Activated naive CD8-positive, alpha-beta T cell treated with anti-CD3 and anti-CD28 coated beads, Interleukin-2, amount 50 U/mL, for 24 hours (primary cell): ENCODE data around the gene U2AF1L4.
A peak's percentile ranks its signal among the peaks of the same experiment; 100 is the strongest.

Experiments used
- ATAC-seq: fragments of 150-1000 bp; cut with Tn5 transposase; one replicate; pipeline ENCODE4 v1.10.0; 2021
- DNase-seq: peaks from one replicate; pipeline ENCODE4 v3.0.0; 2021
- H3K27ac Mint-ChIP-seq: one replicate; pipeline ENCODE4 v1.8.0; 2021; ENCODE audit warnings: mild to moderate bottlenecking, mixed read lengths
- H3K27me3 Mint-ChIP-seq: one replicate; pipeline ENCODE4 v1.8.0; 2021; ENCODE audit warnings: mixed read lengths
- H3K36me3 Mint-ChIP-seq: one replicate; pipeline ENCODE4 v1.8.0; 2021; ENCODE audit warnings: low read depth, mixed read lengths
- H3K4me1 Mint-ChIP-seq: one replicate; pipeline ENCODE4 v1.8.0; 2021; ENCODE audit warnings: mixed read lengths
- H3K4me3 Mint-ChIP-seq: one replicate; pipeline ENCODE4 v1.8.0; 2021; ENCODE audit warnings: mild to moderate bottlenecking, moderate library complexity, mixed read lengths
- H3K9me3 Mint-ChIP-seq: one replicate; pipeline ENCODE4 v1.8.0; 2021; ENCODE audit warnings: mixed read lengths

Gene U2AF1L4

DNA sequence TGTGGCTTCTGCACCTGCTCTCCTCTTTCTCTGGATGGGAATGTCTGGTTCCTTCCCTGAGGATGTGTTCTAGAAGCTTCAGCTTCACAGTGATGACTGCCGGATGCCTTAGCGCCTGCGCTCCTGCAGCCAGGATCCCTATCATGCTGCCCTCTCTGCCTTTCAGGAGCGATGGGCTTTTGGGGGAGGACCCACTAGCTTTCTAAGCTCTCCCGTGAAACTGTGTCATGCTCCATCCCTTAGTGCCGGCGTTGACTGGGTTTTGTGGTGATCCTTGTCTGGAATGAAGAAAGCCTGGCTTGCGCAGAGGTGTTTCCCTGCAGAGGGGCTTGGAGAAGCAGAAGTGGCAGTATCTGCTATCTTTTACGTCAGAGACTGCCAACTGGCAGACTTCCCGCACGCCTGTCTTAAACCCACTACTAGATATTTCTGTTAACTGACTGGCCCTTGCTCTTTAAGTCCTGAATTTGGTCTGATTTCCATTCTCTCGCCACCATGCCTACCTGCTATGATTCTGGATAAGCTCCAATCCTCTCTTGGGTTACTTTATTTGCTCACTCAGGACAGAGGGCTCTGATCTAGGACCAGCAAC lies 31.2 kb downstream of the U2AF1L4 start:
- peak overlapping the region; percentile 100 for H3K27ac Mint-ChIP-seq
- H3K4me3 Mint-ChIP-seq: peak overlapping the region; percentile 98
- DNase-seq (no peak), ATAC-seq (no peak)
- H3K4me1 Mint-ChIP-seq: peaks cover 50% of the 10 kb centered on the region
- H3K36me3 Mint-ChIP-seq: peaks cover 47% of the 10 kb centered on the region
- H3K27me3 Mint-ChIP-seq: no peaks in the 10 kb centered on the region
- peaks cover 4% of the 10 kb centered on the region for H3K9me3 Mint-ChIP-seq

- peaks cover 4% of the 10 kb centered on the region for H3K9me3 Mint-ChIP-seq
- DNase-seq (no peak), ATAC-seq (no peak)
- no peaks in the 10 kb centered on the region for H3K27me3 Mint-ChIP-seq
- H3K36me3 Mint-ChIP-seq: peaks cover 43% of the 10 kb centered on the region
- H3K4me3 Mint-ChIP-seq: peak overlapping the region; percentile 98
- peaks cover 49% of the 10 kb centered on the region for H3K4me1 Mint-ChIP-seq
- H3K27ac Mint-ChIP-seq: peak overlapping the region; percentile 100
These were observed 31.7 kb downstream of the U2AF1L4 start for GRCh38 chr19:35713506-35713850.

DNA sequence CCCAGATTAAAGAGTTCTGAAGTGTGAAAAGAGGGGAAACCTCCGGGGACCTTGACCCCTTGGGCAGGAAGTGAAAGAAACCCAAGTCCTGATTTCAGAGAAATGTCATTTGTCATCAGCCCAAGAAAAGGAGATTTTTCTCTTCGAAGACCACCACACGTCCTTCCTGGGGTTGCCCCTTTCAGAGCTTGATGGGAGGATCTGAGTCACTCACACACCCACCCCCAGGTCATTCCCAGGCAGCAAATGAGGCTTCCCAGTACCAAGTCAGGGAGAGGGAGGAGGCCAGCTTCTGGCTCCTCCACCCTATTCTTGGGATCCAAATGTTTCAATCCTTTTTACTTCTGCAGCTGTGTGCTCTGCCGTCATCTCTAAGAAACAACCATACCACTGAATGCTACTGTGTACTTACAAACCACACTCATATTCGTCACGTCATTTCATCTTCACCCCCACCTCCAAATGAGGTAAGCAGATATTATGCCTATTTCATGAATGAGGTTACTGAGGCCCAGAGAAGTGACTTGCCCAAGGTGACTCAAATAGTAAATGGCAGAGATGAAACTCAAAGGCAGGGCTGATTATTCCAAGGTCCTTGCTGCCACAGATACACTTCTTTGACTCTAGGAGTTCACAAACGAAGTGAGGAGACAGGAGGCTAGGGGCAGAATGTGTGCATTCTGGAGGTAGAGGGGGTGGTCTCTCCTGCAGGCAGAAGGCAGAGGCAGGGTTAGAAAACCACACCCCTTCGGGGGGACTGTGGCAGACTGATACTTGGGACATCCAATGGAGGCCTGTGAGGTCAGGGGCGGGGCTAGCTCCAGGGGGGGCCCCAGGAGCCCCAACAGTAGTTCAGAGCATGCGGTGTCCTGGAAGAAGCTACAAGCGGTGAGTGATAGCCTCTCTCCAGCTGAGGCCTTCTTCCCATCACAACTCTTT lies 32.4 kb downstream of the U2AF1L4 start:
- Mint-ChIP-seq H3K27me3 (no peaks in the 10 kb centered on the region), H3K9me3 (peaks cover 4% of the 10 kb centered on the region), H3K4me3 (peak overlapping the region; percentile 98), H3K27ac (peak overlapping the region; percentile 100), H3K36me3 (peaks cover 42% of the 10 kb centered on the region), H3K4me1 (peaks cover 51% of the 10 kb centered on the region)
- DNase-seq (peak; percentile 86), ATAC-seq (peak; percentile 22)

- H3K27me3 Mint-ChIP-seq: no peaks in the 10 kb centered on the region
- ATAC-seq (peak; percentile 62), DNase-seq (peak; percentile 79)
- peaks cover 45% of the 10 kb centered on the region for H3K4me1 Mint-ChIP-seq
- H3K36me3 Mint-ChIP-seq: peaks cover 31% of the 10 kb centered on the region
- peaks cover 4% of the 10 kb centered on the region for H3K9me3 Mint-ChIP-seq
- H3K27ac Mint-ChIP-seq: peak overlapping the region; percentile 100
- H3K4me3 Mint-ChIP-seq: peak overlapping the region; percentile 54
These were observed 34.2 kb downstream of the U2AF1L4 start for GRCh38 chr19:35710784-35711723.

- ATAC-seq (no peak), DNase-seq (no peak)
- H3K27ac Mint-ChIP-seq: peak overlapping the region; percentile 27
- peaks cover 4% of the 10 kb centered on the region for H3K36me3 Mint-ChIP-seq
- peaks cover 44% of the 10 kb centered on the region for H3K4me1 Mint-ChIP-seq
- peaks cover 4% of the 10 kb centered on the region for H3K9me3 Mint-ChIP-seq
- H3K27me3 Mint-ChIP-seq: no peaks in the 10 kb centered on the region
- no peak overlapping the region for H3K4me3 Mint-ChIP-seq
These were observed 36.8 kb downstream of the U2AF1L4 start for GRCh38 chr19:35708391-35708790.

GRCh38 chr19:35704218-35704617 lies 41.0 kb downstream of the U2AF1L4 start, which contains the start of gene ZBTB32:
ZBTB32 (plus strand) TSS chr19:35704558; CDS start chr19:35714627, 10,069 bp downstream.
- H3K9me3 Mint-ChIP-seq: no peaks in the 10 kb centered on the region
- peaks cover 2% of the 10 kb centered on the region for H3K36me3 Mint-ChIP-seq
- H3K4me3 Mint-ChIP-seq: no peak within 1 kb of the TSS
- peaks cover 2% of the 10 kb centered on the region for H3K27me3 Mint-ChIP-seq
- no peak for ATAC-seq
- no peak within 1 kb of the TSS for H3K27ac Mint-ChIP-seq
- peak; percentile 41 for DNase-seq
- peaks cover 25% of the 10 kb centered on the region for H3K4me1 Mint-ChIP-seq

DNA sequence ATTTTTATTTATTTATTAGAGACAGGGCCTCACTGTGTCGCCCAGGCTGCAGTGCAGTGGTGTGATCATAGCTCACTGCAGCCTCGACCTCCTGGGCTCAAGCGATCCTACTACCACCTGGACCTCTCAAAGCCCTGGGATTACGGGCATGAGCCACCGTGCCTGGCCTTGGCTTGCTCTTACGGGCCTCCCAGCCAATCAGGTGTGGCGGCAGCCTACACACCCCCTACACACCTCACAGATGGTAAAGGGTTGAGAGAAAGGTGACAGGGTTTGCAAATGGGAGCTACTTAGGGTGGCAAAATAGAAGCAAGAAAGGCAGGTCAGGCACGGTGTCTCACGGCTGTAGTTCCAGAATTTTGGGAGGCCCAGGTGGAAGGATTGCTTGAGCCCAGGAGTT lies 41.9 kb downstream of the U2AF1L4 start:
- DNase-seq: no peak
- Mint-ChIP-seq H3K27ac (no peak overlapping the region), H3K36me3 (peaks cover 2% of the 10 kb centered on the region), H3K4me1 (peaks cover 19% of the 10 kb centered on the region), H3K9me3 (no peaks in the 10 kb centered on the region), H3K4me3 (no peak overlapping the region), H3K27me3 (peaks cover 2% of the 10 kb centered on the region)
- no peak for ATAC-seq

- ATAC-seq: peak; percentile 100
- H3K4me1 Mint-ChIP-seq: peaks cover 22% of the 10 kb centered on the region
- DNase-seq: peak; percentile 90
- H3K36me3 Mint-ChIP-seq: peaks cover 2% of the 10 kb centered on the region
- peak overlapping the region; percentile 94 for H3K27ac Mint-ChIP-seq
- H3K27me3 Mint-ChIP-seq: peaks cover 2% of the 10 kb centered on the region
- H3K4me3 Mint-ChIP-seq: peak overlapping the region; percentile 89
- H3K9me3 Mint-ChIP-seq: no peaks in the 10 kb centered on the region
These were observed 42.8 kb downstream of the U2AF1L4 start for GRCh38 chr19:35702223-35703012.

- H3K4me3 Mint-ChIP-seq: no peak overlapping the region
- no peaks in the 10 kb centered on the region for H3K9me3 Mint-ChIP-seq
- peaks cover 33% of the 10 kb centered on the region for H3K4me1 Mint-ChIP-seq
- no peaks in the 10 kb centered on the region for H3K27me3 Mint-ChIP-seq
- H3K36me3 Mint-ChIP-seq: no peaks in the 10 kb centered on the region
- ATAC-seq (peak; percentile 48), DNase-seq (no peak)
- H3K27ac Mint-ChIP-seq: no peak overlapping the region
These were observed 48.4 kb downstream of the U2AF1L4 start for GRCh38 chr19:35696835-35697234.

- DNase-seq (no peak), ATAC-seq (no peak)
- H3K4me3 Mint-ChIP-seq: no peak overlapping the region
- H3K27me3 Mint-ChIP-seq: no peaks in the 10 kb centered on the region
- H3K27ac Mint-ChIP-seq: peak overlapping the region; percentile 67
- H3K4me1 Mint-ChIP-seq: peaks cover 32% of the 10 kb centered on the region
- H3K9me3 Mint-ChIP-seq: no peaks in the 10 kb centered on the region
- H3K36me3 Mint-ChIP-seq: no peaks in the 10 kb centered on the region
These were observed 49.3 kb downstream of the U2AF1L4 start for GRCh38 chr19:35695895-35696422.

DNA sequence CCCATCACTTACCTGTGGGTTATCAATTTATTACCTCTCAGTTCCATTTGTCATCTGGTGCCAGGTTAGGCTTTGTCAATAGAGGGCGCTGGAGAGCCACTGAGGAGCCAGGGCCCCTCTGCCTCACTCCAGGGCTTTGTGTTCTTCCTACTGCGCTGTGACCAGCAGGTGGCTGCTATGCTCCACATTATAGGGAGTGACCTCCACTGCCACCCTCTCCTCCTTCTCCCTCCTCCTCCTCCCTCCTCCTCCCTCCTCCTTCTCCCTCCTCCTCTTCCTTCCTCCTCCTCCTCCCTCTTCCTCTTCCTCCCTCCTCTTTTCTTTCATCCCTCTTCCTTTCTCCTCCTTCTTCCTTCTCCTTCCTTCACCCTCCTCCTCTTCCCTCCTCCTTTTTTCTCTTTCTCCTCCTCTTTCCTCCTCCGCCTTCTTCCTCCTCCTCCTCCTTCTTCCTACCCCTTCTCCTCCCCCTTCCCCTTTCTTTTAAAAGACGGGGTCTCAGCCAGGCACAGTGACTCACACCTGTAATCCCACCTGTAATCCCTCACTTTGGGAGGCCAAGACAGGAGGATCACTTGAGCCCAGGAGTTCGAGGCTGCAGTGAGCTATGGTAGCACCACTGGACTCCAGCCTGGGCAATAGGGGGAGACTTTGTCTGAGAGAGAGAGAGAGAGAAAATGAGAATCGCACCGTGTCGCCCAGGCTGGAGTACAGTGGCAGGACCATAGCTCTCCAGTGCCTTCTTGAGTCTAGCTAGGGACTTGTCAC lies 51.2 kb downstream of the U2AF1L4 start:
- Mint-ChIP-seq H3K9me3 (no peaks in the 10 kb centered on the region), H3K4me3 (no peak overlapping the region), H3K27me3 (no peaks in the 10 kb centered on the region), H3K36me3 (no peaks in the 10 kb centered on the region), H3K4me1 (peaks cover 25% of the 10 kb centered on the region), H3K27ac (peak overlapping the region; percentile 62)
- ATAC-seq: peak; percentile 99
- peak; percentile 91 for DNase-seq

DNA sequence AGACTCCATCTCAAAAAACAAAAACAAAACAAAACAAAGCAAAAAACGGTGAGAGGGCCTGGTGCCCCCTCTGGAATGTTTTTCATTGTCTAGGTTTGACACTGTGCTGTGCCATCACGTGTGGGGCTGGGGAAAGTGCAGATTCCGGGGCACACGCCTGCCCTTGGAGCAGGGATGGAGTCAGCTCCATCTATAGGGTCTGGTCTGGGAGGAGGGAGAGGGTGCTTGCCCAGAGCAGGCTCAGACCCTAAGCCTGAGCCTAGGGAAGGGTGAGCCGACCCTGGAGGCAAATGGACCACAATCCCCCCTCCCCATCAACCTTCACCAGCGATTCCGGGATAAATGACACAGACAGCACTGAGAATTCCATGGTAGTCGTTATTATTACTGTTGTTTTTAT lies 51.8 kb downstream of the U2AF1L4 start:
- Mint-ChIP-seq H3K27me3 (no peaks in the 10 kb centered on the region), H3K27ac (no peak overlapping the region), H3K4me1 (peaks cover 25% of the 10 kb centered on the region), H3K4me3 (no peak overlapping the region), H3K36me3 (no peaks in the 10 kb centered on the region), H3K9me3 (no peaks in the 10 kb centered on the region)
- ATAC-seq: peak; percentile 3
- DNase-seq: no peak
